Measurements from ENCODE around the gene RAD51. TPM values are rescaled to one million over a fixed set of nuclear protein-coding genes. Genes with fewer than 3 reads are reported as not detected.

Gene RAD51
- total RNA-seq, 1 donor from 2014 or later = 0.88 TPM

GRCh38 chr15:40693904-40694687 lies 878 bp upstream of the RAD51 start:
- no peak for TF ChIP-seq CTCF (IDR thresholded peaks at IDR 0.05; ENCODE audit: borderline replicate concordance)
- H3K9me3 ChIP-seq (replicated peaks) = no peaks in the 10 kb centered on the region
- no peaks in the 10 kb centered on the region for H3K27me3 ChIP-seq (ENCODE audit: low read depth)
- H3K4me3 ChIP-seq = peak overlapping the region; percentile 89
- intact Hi-C loops (cut with micrococcal nuclease) = no loop called here
- H3K36me3 ChIP-seq = peaks cover 12% of the 10 kb centered on the region
- no peak for DNase-seq
- H3K27ac ChIP-seq (replicated peaks) = peak overlapping the region; percentile 99
- H3K4me1 ChIP-seq = peaks cover 29% of the 10 kb centered on the region

GRCh38 chr15:40695469-40695890 lies 506 bp downstream of the RAD51 start:
- no peak for DNase-seq
- intact Hi-C loops (cut with micrococcal nuclease) = no loop called here

GRCh38 chr15:40696228-40696627 lies 1.3 kb downstream of the RAD51 start:
- H3K27ac ChIP-seq (replicated peaks) = no peak overlapping the region
- H3K9me3 ChIP-seq (replicated peaks) = no peaks in the 10 kb centered on the region
- H3K36me3 ChIP-seq = peaks cover 12% of the 10 kb centered on the region
- intact Hi-C loops (cut with micrococcal nuclease) = no loop called here
- H3K27me3 ChIP-seq (ENCODE audit: low read depth) = no peaks in the 10 kb centered on the region
- TF ChIP-seq CTCF (IDR thresholded peaks at IDR 0.05; ENCODE audit: borderline replicate concordance) = no peak
- peaks cover 29% of the 10 kb centered on the region for H3K4me1 ChIP-seq
- no peak for DNase-seq
- no peak overlapping the region for H3K4me3 ChIP-seq

More at GRCh38 chr15:40695469-40695890, 506 bp downstream of the RAD51 start:
- H3K4me3 ChIP-seq = peak overlapping the region; percentile 89
- peak overlapping the region; percentile 99 for H3K27ac ChIP-seq (replicated peaks)
- H3K9me3 ChIP-seq (replicated peaks) = no peaks in the 10 kb centered on the region
- no peaks in the 10 kb centered on the region for H3K27me3 ChIP-seq (ENCODE audit: low read depth)
- no peak for TF ChIP-seq CTCF (IDR thresholded peaks at IDR 0.05; ENCODE audit: borderline replicate concordance)
- peaks cover 12% of the 10 kb centered on the region for H3K36me3 ChIP-seq
- peaks cover 29% of the 10 kb centered on the region for H3K4me1 ChIP-seq

GRCh38 chr15:40697916-40698315 lies 2.9 kb downstream of the RAD51 start:
- no peaks in the 10 kb centered on the region for H3K9me3 ChIP-seq (replicated peaks)
- TF ChIP-seq CTCF (IDR thresholded peaks at IDR 0.05; ENCODE audit: borderline replicate concordance) = no peak
- no peak for DNase-seq
- H3K27me3 ChIP-seq (ENCODE audit: low read depth) = no peaks in the 10 kb centered on the region
- H3K4me1 ChIP-seq = peaks cover 29% of the 10 kb centered on the region
- no peak overlapping the region for H3K4me3 ChIP-seq
- intact Hi-C loops (cut with micrococcal nuclease) = no loop called here
- no peak overlapping the region for H3K27ac ChIP-seq (replicated peaks)
- H3K36me3 ChIP-seq = no peaks in the 10 kb centered on the region

GRCh38 chr15:40702077-40702476 lies 7.1 kb downstream of the RAD51 start:
- Histone ChIP-seq H3K27me3 (ENCODE audit: low read depth) (no peaks in the 10 kb centered on the region), H3K4me3 (no peak overlapping the region), H3K36me3 (no peaks in the 10 kb centered on the region), H3K9me3 (replicated peaks) (no peaks in the 10 kb centered on the region), H3K4me1 (no peaks in the 10 kb centered on the region), H3K27ac (replicated peaks) (no peak overlapping the region)
- DNase-seq = no peak
- no peak for TF ChIP-seq CTCF (IDR thresholded peaks at IDR 0.05; ENCODE audit: borderline replicate concordance)
- intact Hi-C loops (cut with micrococcal nuclease) = no loop called here

Data from left ventricle myocardium inferior (tissue), 1 donor.